NT2/D1 (cell line): ENCODE results near the gene LRMDA.

ENCODE experiments used
- DNase-seq: peaks from one replicate; pipeline ENCODE4 v3.0.0-alpha.2; 2011; ENCODE audit warnings: low read depth, low spot score
- H3K27me3 ChIP-seq: 2 replicates; pipeline ENCODE4 v1.6.0; 2011; ENCODE audit warnings: mild to moderate bottlenecking; ENCODE audit not compliant: insufficient read length, insufficient read depth
- H3K36me3 ChIP-seq: 2 replicates; pipeline ENCODE4 v1.6.1; 2011; ENCODE audit warnings: mild to moderate bottlenecking, low read length, mixed read lengths; ENCODE audit not compliant: insufficient read depth, insufficient read length
- H3K4me1 ChIP-seq: 2 replicates; pipeline ENCODE4 v1.5.1; 2011; ENCODE audit not compliant: insufficient read depth, insufficient read length
- H3K4me3 ChIP-seq: 2 replicates; pipeline ENCODE4 v1.5.1; 2011; ENCODE audit warnings: low read depth; ENCODE audit not compliant: insufficient read length
- H3K9ac ChIP-seq: 2 replicates; pipeline ENCODE4 v1.6.0; 2011; ENCODE audit warnings: low read depth; ENCODE audit not compliant: insufficient read length
- H3K9me3 ChIP-seq: 2 replicates; pipeline ENCODE4 v1.5.1; 2011; ENCODE audit warnings: mild to moderate bottlenecking, low read length; ENCODE audit not compliant: insufficient read depth
- SUZ12 ChIP-seq: IDR thresholded peaks from 2 replicates; pipeline ENCODE4 v1.6.1; 2011; ENCODE audit not compliant: insufficient read length, insufficient read depth; ENCODE audit errors: extremely low read depth
- YY1 ChIP-seq: IDR thresholded peaks from 2 replicates; pipeline ENCODE4 v1.6.1; 2011; ENCODE audit not compliant: insufficient read length, insufficient read depth
- ZNF274 ChIP-seq: IDR thresholded peaks from 2 replicates; pipeline ENCODE4 v1.6.1; 2011; ENCODE audit warnings: mild to moderate bottlenecking, low read depth, low read length

Gene LRMDA

DNA sequence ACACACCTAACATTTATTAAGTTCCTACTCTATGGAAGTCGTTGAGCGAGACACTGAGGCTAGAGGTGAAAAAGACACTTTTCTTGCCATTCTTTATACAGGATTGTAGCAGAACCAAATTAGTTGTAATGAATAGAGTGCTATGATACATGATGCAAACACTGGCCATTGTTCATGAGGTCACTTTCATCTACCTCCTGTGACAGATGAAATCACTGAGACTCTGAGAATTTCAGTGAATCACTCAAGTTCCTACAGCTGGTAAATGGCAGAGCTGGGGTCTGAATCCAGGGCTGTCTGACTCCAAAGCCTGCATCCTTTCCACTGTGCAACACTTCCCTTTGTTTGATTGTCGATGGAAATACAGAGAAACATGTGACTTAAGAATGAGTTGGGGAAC is 657.6 kb downstream of the LRMDA start:
- TF ChIP-seq SUZ12 = no peak
- TF ChIP-seq ZNF274 = no peak
- no peak for TF ChIP-seq YY1
- DNase-seq = no peak
- Histone ChIP-seq H3K4me1 (peaks cover 8% of the 10 kb centered on the region), H3K4me3 (no peak overlapping the region), H3K27me3 (peaks cover 7% of the 10 kb centered on the region), H3K9me3 (no peaks in the 10 kb centered on the region; the same call in 1 of the 2 replicates), H3K9ac (no peak overlapping the region), H3K36me3 (no peaks in the 10 kb centered on the region)

DNA sequence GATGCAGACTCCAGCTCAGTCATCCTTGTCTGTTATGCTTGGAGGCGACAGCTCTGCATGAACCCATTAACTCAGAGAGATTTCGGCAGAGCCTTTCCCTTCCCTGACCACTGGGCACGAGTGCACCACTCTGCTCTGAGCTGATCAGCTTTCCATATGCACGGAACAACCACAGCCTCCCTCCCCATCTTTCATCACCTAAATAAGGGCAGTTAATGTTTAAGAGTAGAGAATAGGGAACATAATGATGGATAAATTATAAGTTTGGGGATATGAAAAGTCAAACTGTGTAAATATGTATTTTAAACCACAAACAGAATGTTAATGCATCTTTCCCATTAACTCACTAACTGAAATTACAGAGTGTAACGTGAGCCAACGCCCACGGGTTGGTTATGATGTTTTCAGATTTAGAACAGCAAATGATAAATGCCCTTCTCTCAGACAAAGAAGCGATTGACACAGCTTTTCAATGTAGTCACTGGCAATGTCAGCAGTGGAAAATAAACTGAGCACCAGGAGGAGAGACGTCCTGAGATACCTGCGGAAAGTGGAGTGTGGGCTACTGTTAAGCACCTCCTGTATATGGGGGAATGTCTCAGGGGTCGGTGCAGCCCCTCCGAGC is 658.2 kb downstream of the LRMDA start:
- peaks cover 8% of the 10 kb centered on the region for H3K4me1 ChIP-seq
- no peaks in the 10 kb centered on the region; the same call in 1 of the 2 replicates for H3K9me3 ChIP-seq
- no peak overlapping the region for H3K4me3 ChIP-seq
- H3K27me3 ChIP-seq = peaks cover 7% of the 10 kb centered on the region
- H3K36me3 ChIP-seq = no peaks in the 10 kb centered on the region
- DNase-seq = no peak
- H3K9ac ChIP-seq = no peak overlapping the region
- no peak for TF ChIP-seq ZNF274
- TF ChIP-seq YY1 = no peak
- TF ChIP-seq SUZ12 = no peak

DNA sequence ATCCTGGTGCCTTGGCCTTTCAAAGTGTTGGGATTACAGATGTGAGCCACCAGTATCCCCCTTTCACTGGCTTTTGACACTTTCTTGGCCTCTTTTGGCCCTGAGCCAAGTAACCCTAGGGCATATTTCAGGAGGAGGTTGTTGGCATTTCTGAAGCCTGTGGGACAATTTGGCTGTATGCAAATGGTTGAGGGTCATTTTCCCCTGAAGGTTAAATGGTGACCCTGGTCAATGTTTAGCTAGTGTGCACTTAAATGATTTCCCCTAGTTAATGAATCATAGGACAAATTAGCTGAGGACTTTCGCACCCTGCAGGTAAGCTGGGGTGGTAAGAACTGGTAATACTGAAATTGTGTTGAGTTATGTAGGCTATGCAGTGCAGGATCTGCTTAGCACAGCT is 660.5 kb downstream of the LRMDA start:
- Histone ChIP-seq H3K9ac (no peak overlapping the region), H3K4me1 (peaks cover 5% of the 10 kb centered on the region), H3K36me3 (no peaks in the 10 kb centered on the region), H3K9me3 (no peaks in the 10 kb centered on the region; the same call in 1 of the 2 replicates), H3K27me3 (no peaks in the 10 kb centered on the region), H3K4me3 (no peak overlapping the region)
- TF ChIP-seq YY1 (no peak), ZNF274 (no peak), SUZ12 (no peak)
- DNase-seq = no peak

DNA sequence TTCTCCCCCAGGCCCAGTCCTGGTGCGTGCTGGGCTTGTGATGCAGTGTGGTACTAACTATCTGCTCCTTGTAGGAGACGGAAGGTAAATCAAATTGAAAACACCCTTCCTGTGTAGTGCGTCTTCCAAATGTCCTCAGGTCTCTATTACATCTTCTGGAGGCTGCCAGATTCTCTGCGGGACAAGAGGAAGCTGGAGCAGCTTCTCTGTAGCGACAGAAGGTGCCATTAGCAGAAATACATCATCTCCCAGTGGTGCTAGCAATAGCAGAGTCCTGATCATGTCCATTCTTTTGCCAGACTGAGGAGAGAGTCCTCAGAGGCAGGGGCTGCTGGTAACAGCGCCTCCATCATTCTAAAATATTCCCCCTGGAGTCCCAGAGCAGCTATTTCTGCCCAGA is 675.2 kb downstream of the LRMDA start:
- TF ChIP-seq YY1 (no peak), SUZ12 (no peak), ZNF274 (no peak)
- H3K9me3 ChIP-seq = peaks cover 11% of the 10 kb centered on the region
- H3K9ac ChIP-seq = no peak overlapping the region
- H3K4me1 ChIP-seq = peaks cover 7% of the 10 kb centered on the region
- H3K27me3 ChIP-seq = no peaks in the 10 kb centered on the region
- no peaks in the 10 kb centered on the region for H3K36me3 ChIP-seq
- H3K4me3 ChIP-seq = no peak overlapping the region
- no peak for DNase-seq

DNA sequence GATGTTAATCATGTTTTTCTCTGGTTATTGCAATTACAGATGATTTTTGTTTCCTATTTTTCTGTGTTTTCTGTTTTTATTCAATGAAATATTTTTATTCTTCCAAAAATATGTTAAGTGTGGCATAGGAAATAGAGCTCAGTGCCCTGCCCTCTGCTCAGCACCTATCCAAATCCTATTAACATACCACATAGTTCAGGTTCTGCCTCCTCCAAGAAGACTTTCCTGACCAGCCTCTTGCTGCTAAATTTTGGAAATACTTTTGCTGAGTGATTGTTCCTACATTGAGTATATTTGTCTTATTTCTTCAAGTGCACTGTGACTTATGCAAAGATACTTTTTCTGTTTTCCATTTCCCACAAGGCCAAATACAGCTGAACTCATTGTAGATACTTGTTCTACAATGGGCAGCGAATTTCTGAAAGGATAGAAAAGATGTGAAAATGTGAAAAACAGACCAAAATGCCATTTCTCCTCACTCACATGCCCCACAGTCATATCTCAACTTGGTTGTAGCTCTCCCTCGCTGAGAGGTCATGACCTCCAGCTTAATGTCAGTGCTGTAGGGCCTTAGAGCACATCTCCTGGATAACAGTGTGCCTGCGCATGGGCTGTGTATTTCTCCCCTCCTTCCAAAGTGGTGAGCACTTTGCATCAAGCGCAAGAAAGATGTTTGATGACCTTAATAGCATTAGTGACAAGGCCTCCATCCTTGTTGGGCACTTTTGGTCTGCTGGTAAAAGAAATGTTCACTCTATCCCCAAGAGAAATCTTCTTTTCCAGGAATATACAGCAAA is 677.3 kb downstream of the LRMDA start:
- H3K4me3 ChIP-seq = no peak overlapping the region
- TF ChIP-seq ZNF274 (no peak), SUZ12 (no peak), YY1 (no peak)
- no peak for DNase-seq
- H3K36me3 ChIP-seq = no peaks in the 10 kb centered on the region
- H3K4me1 ChIP-seq = peaks cover 9% of the 10 kb centered on the region
- H3K9ac ChIP-seq = no peak overlapping the region
- H3K9me3 ChIP-seq = no peaks in the 10 kb centered on the region
- H3K27me3 ChIP-seq = no peaks in the 10 kb centered on the region

DNA sequence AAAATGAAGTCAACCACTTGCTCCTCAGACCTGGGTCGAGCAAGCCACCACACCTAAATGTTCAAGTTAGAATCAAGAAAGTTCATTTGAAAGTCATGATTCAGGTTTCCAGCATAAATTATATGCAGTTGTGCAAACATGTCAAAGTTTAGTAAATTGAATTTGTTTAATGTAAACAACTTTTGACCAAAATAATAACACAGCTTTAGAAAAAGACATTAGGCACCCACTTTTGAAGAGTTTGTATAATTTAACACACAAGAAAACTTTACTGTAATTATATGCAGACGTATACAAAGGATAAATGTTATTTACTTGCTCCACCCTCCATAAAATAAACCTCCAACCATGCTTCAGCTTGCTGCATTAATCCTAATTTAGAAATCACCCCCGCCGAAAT is 680.0 kb downstream of the LRMDA start:
- H3K4me3 ChIP-seq = no peak overlapping the region

DNA sequence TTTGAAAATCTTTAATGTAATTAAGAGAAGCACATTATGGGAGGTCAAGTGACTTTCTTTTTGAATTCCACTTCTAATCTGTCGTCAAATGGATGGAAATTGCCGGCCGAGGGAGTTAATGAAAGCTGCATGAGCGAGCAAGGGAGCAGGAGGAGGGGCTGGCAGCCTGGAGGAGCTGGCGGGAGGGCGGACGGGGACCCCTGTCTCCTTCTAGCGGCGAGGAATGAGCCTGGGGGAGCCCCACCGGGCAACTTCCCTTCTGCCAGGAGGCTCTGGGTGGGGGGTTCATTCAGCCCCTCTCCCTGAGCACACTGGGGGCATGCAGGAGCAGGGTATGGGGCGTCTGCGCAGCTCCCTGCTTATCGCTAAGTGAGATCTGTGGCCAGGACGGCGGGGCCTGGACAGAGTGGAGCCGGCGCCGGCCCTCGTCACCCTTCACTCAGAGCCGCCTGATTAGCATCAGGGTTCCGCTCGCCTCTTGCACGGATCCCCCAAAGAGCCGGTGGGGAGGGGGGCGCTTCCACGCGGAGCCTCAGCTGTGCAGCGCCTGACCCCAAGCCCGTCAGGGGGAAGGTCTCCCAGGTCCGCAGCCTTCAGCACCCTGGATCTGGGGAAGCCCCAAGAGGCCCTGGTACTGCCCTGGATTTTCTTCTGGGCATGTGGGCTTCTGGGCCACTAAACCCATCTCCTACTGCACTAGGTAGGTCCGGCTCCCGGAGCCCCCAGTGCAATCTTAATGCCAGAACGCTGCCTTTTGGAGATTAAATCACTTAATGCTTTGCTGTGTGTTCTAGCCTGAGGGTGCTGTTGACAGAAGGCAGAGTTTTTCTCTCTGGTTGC is 680.8 kb downstream of the LRMDA start:
- no peak for DNase-seq
- H3K9ac ChIP-seq = no peak overlapping the region
- no peaks in the 10 kb centered on the region; the same call in 1 of the 2 replicates for H3K9me3 ChIP-seq
- H3K27me3 ChIP-seq = no peaks in the 10 kb centered on the region
- no peaks in the 10 kb centered on the region for H3K36me3 ChIP-seq
- TF ChIP-seq ZNF274 = no peak
- no peak for TF ChIP-seq SUZ12
- no peak for TF ChIP-seq YY1
- H3K4me3 ChIP-seq = no peak overlapping the region
- peaks cover 3% of the 10 kb centered on the region for H3K4me1 ChIP-seq

More for the DNA sequence above, 680.0 kb downstream of the LRMDA start:
- Histone ChIP-seq H3K9me3 (no peaks in the 10 kb centered on the region), H3K4me1 (peaks cover 4% of the 10 kb centered on the region), H3K36me3 (no peaks in the 10 kb centered on the region), H3K9ac (no peak overlapping the region), H3K27me3 (no peaks in the 10 kb centered on the region)
- TF ChIP-seq SUZ12 (no peak), YY1 (no peak), ZNF274 (no peak)
- DNase-seq = no peak
